Measurements from ENCODE around the gene SLC7A6.

DNA sequence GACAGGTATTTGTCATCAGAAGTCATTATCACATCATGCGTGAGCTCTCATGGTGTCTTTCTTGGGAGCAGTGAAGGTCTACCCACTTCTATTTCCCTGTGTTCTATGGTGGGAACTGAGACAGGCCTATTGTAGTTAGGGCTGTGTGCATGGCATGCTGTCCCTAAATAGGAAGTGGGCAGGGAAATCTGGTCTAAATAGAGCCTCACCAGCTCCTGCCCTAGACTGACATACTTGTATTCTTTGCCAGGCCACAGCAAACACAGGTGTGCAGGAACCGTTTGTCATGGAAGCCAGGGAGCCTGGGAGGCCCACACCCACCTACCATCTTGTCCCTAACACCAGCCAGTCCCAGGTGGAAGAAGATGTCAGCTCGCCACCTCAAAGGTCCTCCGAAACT is 10.1 kb downstream of the SLC7A6 start:
- TF ChIP-seq, protein P1, sequence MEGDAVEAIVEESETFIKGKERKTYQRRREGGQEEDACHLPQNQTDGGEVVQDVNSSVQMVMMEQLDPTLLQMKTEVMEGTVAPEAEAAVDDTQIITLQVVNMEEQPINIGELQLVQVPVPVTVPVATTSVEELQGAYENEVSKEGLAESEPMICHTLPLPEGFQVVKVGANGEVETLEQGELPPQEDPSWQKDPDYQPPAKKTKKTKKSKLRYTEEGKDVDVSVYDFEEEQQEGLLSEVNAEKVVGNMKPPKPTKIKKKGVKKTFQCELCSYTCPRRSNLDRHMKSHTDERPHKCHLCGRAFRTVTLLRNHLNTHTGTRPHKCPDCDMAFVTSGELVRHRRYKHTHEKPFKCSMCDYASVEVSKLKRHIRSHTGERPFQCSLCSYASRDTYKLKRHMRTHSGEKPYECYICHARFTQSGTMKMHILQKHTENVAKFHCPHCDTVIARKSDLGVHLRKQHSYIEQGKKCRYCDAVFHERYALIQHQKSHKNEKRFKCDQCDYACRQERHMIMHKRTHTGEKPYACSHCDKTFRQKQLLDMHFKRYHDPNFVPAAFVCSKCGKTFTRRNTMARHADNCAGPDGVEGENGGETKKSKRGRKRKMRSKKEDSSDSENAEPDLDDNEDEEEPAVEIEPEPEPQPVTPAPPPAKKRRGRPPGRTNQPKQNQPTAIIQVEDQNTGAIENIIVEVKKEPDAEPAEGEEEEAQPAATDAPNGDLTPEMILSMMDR (IDR thresholded peaks at IDR 0.05; ENCODE audit: low read depth, low read length), result no peak
- no peak for TF ChIP-seq EZH2phosphoT487 (IDR thresholded peaks at IDR 0.05; ENCODE audit: low read depth)
